Natural killer cell (primary cell): ENCODE measurements around the gene TSPAN31. TPM values are rescaled to one million over a fixed set of nuclear protein-coding genes. Genes with fewer than 3 reads are reported as not detected.
A peak's percentile ranks its signal among the peaks of the same experiment; 100 is the strongest.
"Not testable (repeated sequence)": the region's sequence is repeated elsewhere in the genome, so short reads cannot be mapped to it uniquely, and the experiment has no call there.

Source experiments
- ATAC-seq, 3 donors: fragments of 150-1000 bp in 2 of 3; fragments of 200-7000 bp in 1 of 3; cut with Tn5 transposase; 1 replicate in 1 of 3; 2 replicates in 2 of 3; pipeline ENCODE4 v1.10.0; 2021; ENCODE audit warnings: mild to moderate bottlenecking in 2 of 3, moderate library complexity in 2 of 3
- DNase-seq, 2 donors: peaks; one replicate each; pipeline versions ENCODE4 v3.0.0 to v3.0.0-alpha.2; 2013 to 2021; ENCODE audit warnings: mixed read lengths in 1 of 2
- H3K27ac ChIP-seq: one replicate; pipeline ENCODE4 v1.5.1; 2013; ENCODE audit warnings: mild to moderate bottlenecking, low read length
- H3K27me3 ChIP-seq: one replicate; pipeline ENCODE4 v1.6.1; 2013; ENCODE audit warnings: low read length; ENCODE audit not compliant: control insufficient read depth, insufficient read depth
- H3K36me3 ChIP-seq: one replicate; pipeline ENCODE4 v1.6.1; 2013; ENCODE audit warnings: low read length; ENCODE audit not compliant: control insufficient read depth, insufficient read depth
- H3K4me1 ChIP-seq: one replicate; pipeline ENCODE4 v1.6.1; 2013; ENCODE audit warnings: low read length; ENCODE audit not compliant: control insufficient read depth, insufficient read depth
- H3K4me3 ChIP-seq: one replicate; pipeline ENCODE4 v1.5.1; 2013; ENCODE audit warnings: low read length
- H3K9me3 ChIP-seq: one replicate; pipeline ENCODE4 v1.6.1; 2013; ENCODE audit warnings: low read length; ENCODE audit not compliant: control insufficient read depth, insufficient read depth
- H3K27ac Mint-ChIP-seq, 2 donors: one replicate each; pipeline ENCODE4 v1.8.0; 2022; ENCODE audit warnings: mild to moderate bottlenecking in 2 of 2, mixed read lengths in 2 of 2, moderate library complexity in 1 of 2
- H3K27me3 Mint-ChIP-seq, 2 donors: one replicate each; pipeline ENCODE4 v1.8.0; 2022; ENCODE audit warnings: low read depth in 2 of 2, mixed read lengths in 2 of 2
- H3K36me3 Mint-ChIP-seq: one replicate; pipeline ENCODE4 v1.8.0; 2022; ENCODE audit warnings: mixed read lengths
- H3K4me1 Mint-ChIP-seq, 2 donors: one replicate each; pipeline ENCODE4 v1.8.0; 2022; ENCODE audit warnings: mixed read lengths in 2 of 2
- H3K4me3 Mint-ChIP-seq: one replicate; pipeline ENCODE4 v1.8.0; 2022; ENCODE audit warnings: mild to moderate bottlenecking, moderate library complexity, mixed read lengths
- H3K9me3 Mint-ChIP-seq, 2 donors: one replicate each; pipeline ENCODE4 v1.8.0; 2022; ENCODE audit warnings: mixed read lengths in 2 of 2
- WGBS: methylation state at CpG from one replicate; pipeline ENCODE4 v1.1.7; 2013; ENCODE audit warnings: missing lambda C conversion rate; ENCODE audit not compliant: insufficient coverage; 5-methylcytosine and 5-hydroxymethylcytosine counted together
- intact Hi-C: fragments of 100-400 bp; cut with micrococcal nuclease; formaldehyde crosslinking; loops from one replicate; pipeline ENCODE4 v1.14.2; 2022
- total RNA-seq, 4 donors: library from RNA; stranded (reverse); fragments of 120-200 nt in 1 of 4; gene quantifications; one replicate each; pipeline versions ENCODE4 v1.2.3 to v1.2.4, GENCODE V29; 2013 to 2022
- TF ChIP-seq, protein P1 (sequence below): fragments of 200-600 bp; IDR thresholded peaks from one replicate; pipeline ENCODE4 v1.8.0; 2022; ENCODE audit warnings: antibody characterized with exemption

Gene TSPAN31
- total RNA-seq, 3 donors from 2014 or later (not counting 1 experiment from before 2014, with no cell fraction given) = 18.3 to 27.0 (median 23.5) TPM

GRCh38 chr12:57718641-57719528 lies 26.0 kb upstream of the TSPAN31 start:
- no peaks in the 10 kb centered on the region for H3K4me1 ChIP-seq
- intact Hi-C loops = no loop called here
- no peaks in the 10 kb centered on the region for H3K9me3 ChIP-seq
- Mint-ChIP-seq H3K4me3 (no peak overlapping the region), H3K9me3 (no peaks in the 10 kb centered on the region), H3K27me3 (no peaks in the 10 kb centered on the region), H3K4me1 (peaks cover 6 to 8% of the 10 kb centered on the region in 2 donors), H3K36me3 (peaks cover 9% of the 10 kb centered on the region), H3K27ac (peak overlapping the region; percentile 4 to 69)
- no peaks in the 10 kb centered on the region for H3K27me3 ChIP-seq
- no peak overlapping the region for H3K4me3 ChIP-seq
- DNase-seq = no peak
- TF ChIP-seq, protein P1, sequence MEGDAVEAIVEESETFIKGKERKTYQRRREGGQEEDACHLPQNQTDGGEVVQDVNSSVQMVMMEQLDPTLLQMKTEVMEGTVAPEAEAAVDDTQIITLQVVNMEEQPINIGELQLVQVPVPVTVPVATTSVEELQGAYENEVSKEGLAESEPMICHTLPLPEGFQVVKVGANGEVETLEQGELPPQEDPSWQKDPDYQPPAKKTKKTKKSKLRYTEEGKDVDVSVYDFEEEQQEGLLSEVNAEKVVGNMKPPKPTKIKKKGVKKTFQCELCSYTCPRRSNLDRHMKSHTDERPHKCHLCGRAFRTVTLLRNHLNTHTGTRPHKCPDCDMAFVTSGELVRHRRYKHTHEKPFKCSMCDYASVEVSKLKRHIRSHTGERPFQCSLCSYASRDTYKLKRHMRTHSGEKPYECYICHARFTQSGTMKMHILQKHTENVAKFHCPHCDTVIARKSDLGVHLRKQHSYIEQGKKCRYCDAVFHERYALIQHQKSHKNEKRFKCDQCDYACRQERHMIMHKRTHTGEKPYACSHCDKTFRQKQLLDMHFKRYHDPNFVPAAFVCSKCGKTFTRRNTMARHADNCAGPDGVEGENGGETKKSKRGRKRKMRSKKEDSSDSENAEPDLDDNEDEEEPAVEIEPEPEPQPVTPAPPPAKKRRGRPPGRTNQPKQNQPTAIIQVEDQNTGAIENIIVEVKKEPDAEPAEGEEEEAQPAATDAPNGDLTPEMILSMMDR = no peak
- no peak overlapping the region for H3K27ac ChIP-seq
- ATAC-seq = no peak
- WGBS = 97% methylated on average over 15 of the region's 15 CpGs
- H3K36me3 ChIP-seq = peaks cover 67% of the 10 kb centered on the region

- H3K27ac ChIP-seq = no peak overlapping the region
- no peaks in the 10 kb centered on the region for H3K9me3 ChIP-seq
- Mint-ChIP-seq H3K36me3 (peaks cover 9% of the 10 kb centered on the region), H3K27me3 (no peaks in the 10 kb centered on the region), H3K4me1 (peaks cover 12 to 16% of the 10 kb centered on the region in 2 donors), H3K27ac (peak overlapping the region; percentile 4 to 69), H3K9me3 (no peaks in the 10 kb centered on the region), H3K4me3 (no peak overlapping the region)
- intact Hi-C loops = no loop called here
- DNase-seq = no peak
- ATAC-seq = no peak
- H3K36me3 ChIP-seq = peaks cover 63% of the 10 kb centered on the region
- peaks cover 3% of the 10 kb centered on the region for H3K4me1 ChIP-seq
- H3K4me3 ChIP-seq = no peak overlapping the region
- WGBS = 94% methylated on average over 20 of the region's 20 CpGs
- H3K27me3 ChIP-seq = no peaks in the 10 kb centered on the region
- TF ChIP-seq, protein P1 = no peak
Observed at GRCh38 chr12:57719777-57720605, 24.8 kb upstream of the TSPAN31 start.

- peaks cover 9% of the 10 kb centered on the region for H3K36me3 Mint-ChIP-seq
- H3K4me3 Mint-ChIP-seq = no peak overlapping the region
- H3K27me3 Mint-ChIP-seq = no peaks in the 10 kb centered on the region
- H3K4me3 ChIP-seq = no peak overlapping the region
- H3K4me1 Mint-ChIP-seq = peaks cover 15 to 17% of the 10 kb centered on the region in 2 donors
- peaks cover 6% of the 10 kb centered on the region for H3K4me1 ChIP-seq
- ATAC-seq (no peak), DNase-seq (no peak)
- 95% methylated on average over 11 of the region's 11 CpGs for WGBS
- intact Hi-C loops = no loop called here
- TF ChIP-seq, protein P1 = no peak
- no peaks in the 10 kb centered on the region for H3K27me3 ChIP-seq
- no peaks in the 10 kb centered on the region for H3K9me3 Mint-ChIP-seq
- H3K27ac ChIP-seq = no peak overlapping the region
- no peaks in the 10 kb centered on the region for H3K9me3 ChIP-seq
- peak overlapping the region; percentile 61 to 69 for H3K27ac Mint-ChIP-seq
- peaks cover 59% of the 10 kb centered on the region for H3K36me3 ChIP-seq
Observed at GRCh38 chr12:57720606-57721595, 23.9 kb upstream of the TSPAN31 start.

DNA sequence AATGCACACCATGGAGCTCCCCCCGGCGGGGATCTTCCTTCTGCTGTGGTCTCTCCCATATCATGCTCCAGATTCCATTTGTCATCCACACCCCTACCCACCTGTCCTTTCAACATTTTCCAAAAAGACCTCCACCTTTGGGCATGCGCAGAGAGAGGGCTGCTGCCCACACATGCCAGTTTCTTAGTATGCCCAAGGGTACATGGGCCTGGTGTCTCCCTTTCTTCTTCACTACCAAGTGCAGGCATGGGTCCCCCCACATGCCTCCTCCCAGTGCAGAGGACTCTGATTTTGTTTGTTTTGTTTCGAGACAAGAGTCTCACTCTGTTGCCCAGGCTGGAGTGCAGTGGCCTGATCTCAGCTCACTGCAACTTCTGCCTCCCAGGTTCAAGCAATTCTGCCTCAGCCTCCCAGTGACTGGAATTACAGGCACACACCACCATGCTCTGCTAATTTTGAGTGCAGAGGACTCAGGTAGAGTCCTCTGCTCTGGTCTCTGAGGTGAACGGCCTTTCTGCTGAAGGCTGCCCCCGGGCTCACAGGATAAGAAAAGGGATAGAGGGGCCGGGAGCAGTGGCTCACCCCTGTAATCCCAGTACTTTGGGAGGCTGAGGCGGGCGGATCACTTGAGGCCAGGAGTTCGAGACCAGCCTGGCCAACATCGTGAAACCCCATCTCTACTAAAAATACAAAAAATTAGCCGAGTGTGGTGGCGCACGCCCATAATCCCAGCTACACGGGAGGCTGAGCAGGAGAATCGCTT lies 22.8 kb upstream of the TSPAN31 start:
- H3K27ac Mint-ChIP-seq = peak overlapping the region; percentile 18 to 61
- H3K4me1 ChIP-seq, H3K9me3 ChIP-seq, ATAC-seq, H3K27ac ChIP-seq, H3K27me3 ChIP-seq, H3K27me3 Mint-ChIP-seq, H3K4me3 ChIP-seq, H3K36me3 Mint-ChIP-seq, H3K4me3 Mint-ChIP-seq, H3K9me3 Mint-ChIP-seq, intact Hi-C loops, DNase-seq: not testable (repeated sequence)
- peaks cover 55% of the 10 kb centered on the region for H3K36me3 ChIP-seq
- peaks cover 17 to 19% of the 10 kb centered on the region in 2 donors for H3K4me1 Mint-ChIP-seq
- 97% methylated on average over 16 of the region's 16 CpGs for WGBS
